NT2/D1 (cell line): ENCODE data around the gene SNRNP70.

Experiments used
- YY1 ChIP-seq: IDR thresholded peaks from 2 replicates; pipeline ENCODE4 v1.6.1; 2011; ENCODE audit not compliant: insufficient read length, insufficient read depth
- ZNF274 ChIP-seq: IDR thresholded peaks from 2 replicates; pipeline ENCODE4 v1.6.1; 2011; ENCODE audit warnings: mild to moderate bottlenecking, low read depth, low read length

DNA sequence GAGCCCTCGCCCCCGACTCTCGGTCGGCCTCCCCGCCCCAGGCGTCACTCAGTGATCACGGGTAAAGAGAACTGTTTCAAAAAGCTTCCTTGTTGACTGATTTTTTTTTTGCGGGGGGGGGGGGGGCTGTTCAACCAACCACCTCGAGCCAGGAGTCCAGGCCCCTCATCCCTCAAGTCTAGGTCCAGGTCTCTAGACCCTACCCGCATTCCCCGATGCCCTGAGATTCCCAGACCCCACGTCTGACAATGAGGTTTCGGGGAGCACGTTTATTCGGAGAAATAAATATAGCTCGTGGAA lies 65.6 kb downstream of the SNRNP70 start:
- TF ChIP-seq ZNF274 (no peak), YY1 (no peak)
